ENCODE measurements around the gene MON1B.
"Not testable (repeated sequence)": the region's sequence is repeated elsewhere in the genome, so short reads cannot be mapped to it uniquely, and the experiment has no call there.

The MON1B gene
- 67.7 reads per million, percentile 75 among the genes with 10 or more reads in this experiment for total RNA-seq

- DNase-seq: peak; percentile 94
These were observed at the start of gene MON1B for GRCh38 chr16:77190478-77191258. MON1B (plus strand) TSS chr16:77191190; CDS start chr16:77191486, 296 bp downstream.

- no peak for DNase-seq
These were observed 47.6 kb upstream of the MON1B start for GRCh38 chr16:77143364-77143763.

DNA sequence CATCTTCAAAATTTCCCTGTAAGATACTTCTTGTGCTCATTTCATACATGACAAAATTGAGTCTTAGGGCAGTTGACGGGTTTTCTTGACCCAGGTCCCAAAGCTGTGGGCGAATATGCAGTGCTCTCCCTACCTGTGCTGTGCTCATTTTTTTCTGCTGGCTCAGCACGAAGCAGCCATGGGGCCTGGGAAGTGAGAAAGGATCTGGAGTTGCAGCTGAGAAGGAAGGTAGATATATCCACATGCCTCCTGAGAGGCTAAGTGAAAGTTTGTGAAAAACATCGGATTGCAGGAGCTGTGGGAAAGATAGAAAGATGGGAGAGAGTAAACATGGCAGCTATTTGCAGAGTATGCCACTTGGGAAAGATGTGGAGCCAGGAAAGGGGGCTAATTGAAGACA lies 42.9 kb upstream of the MON1B start:
- no peak for DNase-seq

DNA sequence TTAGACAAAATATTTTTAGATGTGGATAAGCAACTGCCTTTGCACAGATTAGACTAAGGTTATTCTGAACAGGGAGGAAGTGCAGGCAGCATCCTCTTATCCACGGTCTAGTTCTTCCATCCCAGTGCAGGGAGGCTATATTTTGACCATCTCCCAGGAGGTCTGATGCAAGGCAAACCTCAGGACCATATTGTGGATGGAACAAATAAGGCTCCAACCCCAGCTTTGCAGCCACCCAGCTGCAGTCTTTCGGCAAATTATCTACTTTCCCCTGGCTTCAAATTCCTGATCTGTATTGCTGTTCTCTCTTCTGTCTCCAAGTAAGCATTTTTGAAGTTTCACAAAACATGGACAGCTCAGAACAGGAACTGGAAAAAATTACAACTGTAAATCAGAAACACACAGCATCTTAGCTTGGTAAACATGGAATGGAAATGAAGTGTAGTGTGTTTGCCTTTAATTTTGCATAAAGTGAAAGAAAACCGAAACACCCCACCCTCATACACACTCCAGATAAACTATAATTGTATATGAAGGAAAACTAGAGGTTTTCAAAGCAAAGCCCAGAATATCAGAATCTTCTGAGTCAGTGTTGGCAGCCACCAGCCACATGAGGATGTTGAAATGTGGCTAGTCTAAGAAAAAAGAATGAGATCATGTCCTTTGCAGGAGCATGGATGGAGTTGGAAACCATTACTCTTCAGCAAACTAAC lies 33.5 kb upstream of the MON1B start:
- DNase-seq: no peak

DNA sequence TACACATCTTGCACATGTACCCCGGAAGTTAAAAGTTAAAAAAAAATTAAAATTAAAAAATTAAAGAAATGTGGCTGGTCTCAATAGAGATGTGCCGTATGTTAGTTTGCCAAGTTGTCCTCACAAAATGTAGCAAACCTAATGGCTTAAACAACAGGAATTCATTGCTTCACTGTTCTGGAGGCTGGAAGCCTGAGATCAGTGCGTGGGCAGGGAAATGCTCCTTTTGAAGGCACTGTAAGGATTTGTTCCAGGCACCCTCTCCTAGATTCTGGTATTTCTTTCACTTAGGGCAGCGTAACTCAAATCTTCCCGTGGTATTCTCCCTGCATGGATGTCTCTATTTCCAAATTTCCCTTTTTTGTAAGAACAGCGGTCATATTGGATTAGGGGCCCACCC lies 32.7 kb upstream of the MON1B start:
- no peak for DNase-seq

DNA sequence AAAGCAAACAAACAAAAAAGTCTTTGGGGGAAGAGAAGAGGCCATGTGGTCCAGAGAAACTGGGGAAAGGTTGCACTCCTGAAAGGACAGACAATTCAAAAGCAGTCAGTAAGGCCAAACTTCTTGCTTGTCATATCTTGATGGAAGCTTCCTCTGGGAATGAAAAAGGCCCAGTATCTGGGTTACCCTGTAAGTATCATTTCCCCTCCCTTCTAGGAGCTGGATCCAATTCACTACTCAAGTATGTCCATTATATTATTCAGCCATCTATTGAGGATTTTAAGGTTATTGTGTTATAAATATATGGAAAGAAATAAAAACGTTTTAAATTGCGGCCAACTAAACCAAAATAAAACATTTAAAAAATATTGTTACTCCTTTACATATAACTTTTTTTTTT lies 26.0 kb upstream of the MON1B start:
- DNase-seq: no peak

- not testable (repeated sequence) for DNase-seq
These were observed 25.3 kb upstream of the MON1B start for GRCh38 chr16:77165536-77166236.

DNA sequence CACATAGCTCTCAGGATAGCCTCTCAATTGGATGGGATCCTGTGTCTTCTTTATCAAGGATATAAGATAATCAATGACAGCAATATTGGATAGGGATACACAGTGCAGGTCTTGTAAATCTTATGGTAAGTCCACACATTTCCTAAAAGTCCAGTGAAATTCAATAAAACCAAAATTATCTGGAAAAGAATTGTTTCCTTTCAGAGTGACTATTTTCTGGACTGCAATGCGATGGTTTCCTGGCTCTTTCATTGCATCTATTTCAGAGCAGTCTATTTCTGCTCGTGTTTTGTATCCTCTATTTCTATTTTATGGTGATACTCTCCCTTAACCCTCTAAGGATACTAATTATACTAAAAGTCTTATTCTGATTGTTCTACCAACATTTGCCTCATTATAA lies 24.3 kb upstream of the MON1B start:
- no peak for DNase-seq

GRCh38 chr16:77168901-77169300 lies 22.1 kb upstream of the MON1B start:
- no peak for DNase-seq

DNA sequence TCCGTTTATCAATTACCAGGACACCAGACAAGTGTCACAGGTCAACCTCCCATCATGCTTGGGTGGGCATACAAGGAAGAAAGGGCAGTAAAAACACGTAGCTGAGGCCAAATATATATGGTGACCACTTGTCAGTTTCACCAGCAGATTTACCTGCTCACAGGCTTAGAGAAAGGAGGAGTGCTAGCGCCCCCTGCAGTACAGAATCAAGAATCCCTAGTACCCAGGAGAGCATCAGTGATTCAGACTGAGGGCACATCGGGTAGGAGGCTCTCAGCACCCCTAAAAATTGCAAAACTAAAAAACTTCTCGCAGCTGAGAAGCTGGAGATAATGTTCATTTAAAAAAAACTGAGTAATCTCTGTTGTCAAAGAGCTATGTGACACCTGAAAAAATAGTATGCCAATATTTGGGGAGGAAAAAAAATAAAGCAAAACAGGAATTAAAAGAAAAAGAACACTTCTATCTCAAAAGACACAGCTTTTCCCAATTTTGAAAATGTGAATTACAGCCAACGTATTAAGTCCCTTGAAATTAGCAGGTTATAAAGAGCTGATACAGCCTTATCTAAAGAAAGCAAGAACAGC lies 21.2 kb upstream of the MON1B start:
- DNase-seq: peak; percentile 13

DNA sequence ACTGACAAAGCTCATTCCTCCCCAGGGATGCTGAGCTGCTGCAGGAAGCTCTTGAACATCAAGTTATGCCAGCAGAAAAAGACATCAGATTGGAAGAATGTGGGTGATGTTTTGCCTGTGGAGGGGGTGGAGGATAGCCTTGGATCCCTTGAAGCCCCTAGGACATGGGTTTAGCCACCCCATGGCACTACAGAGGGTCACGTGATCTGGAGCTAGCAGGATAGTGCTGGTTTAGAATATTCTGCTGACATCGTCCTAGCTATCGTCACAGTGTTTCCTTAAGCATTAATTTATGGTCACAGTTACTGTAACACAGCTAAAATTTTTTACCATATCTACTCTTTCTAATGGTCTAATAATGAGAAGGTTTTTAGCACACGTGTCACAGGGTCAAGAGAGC lies 20.2 kb upstream of the MON1B start:
- DNase-seq: no peak

DNA sequence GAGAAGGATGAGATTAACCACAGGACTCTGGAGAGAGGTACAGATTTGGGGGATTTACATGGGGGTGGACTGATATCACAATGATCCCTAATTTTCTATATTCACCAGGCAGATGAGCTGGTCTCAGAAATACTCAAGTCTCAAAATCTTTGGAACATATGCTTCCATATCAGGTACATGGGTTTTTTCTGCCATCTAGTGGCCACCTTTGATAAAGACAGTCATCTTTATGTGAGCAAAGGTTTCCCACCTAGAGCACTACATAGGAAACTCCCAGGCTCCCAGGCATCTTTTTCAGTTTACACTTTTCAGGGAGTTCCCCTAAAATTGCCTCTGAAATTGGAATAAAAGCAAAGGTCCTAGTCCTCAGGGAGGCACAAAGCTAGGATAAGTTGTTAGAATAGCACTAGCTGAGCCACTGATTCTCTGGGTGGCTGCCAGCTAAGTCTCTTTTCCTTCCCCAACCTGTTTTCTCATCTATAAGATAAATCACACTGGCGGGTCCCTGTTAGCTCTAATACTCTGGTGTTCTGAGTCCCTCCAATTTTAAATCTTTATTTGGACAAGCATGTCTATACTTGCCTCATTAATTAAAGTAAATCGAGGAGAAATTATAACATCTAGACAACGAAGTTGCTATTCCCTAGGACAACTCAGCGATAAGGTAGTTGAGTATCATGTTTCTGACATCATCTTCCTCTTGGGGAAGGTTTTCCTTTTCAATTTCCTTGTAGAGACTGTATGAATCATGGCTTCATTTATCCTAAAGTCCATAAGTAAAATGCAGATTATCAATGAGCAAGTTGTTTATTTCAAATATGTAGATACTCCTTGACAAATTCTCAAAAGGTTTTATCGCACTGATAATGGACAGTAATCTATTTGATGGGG lies 19.0 kb upstream of the MON1B start:
- DNase-seq: peak; percentile 24

DNA sequence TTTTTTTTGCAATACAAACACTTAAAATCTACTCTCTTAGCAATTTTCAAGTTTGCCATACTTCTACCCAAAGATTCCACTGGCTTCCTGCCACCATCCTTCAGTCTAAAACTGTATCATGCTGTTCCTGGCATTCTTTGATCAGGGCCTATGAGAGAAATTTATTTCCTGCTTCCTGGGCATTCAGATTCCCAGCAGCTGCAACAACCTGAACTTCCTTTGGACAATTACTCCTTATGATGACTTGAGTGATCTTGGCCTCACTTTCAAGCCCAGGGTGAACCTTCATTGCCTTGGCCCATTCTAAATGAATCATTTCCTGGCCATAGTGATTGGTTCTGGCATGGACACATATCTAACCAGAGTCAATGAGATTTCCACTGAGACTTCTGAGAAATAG lies 18.0 kb upstream of the MON1B start:
- DNase-seq: no peak

DNA sequence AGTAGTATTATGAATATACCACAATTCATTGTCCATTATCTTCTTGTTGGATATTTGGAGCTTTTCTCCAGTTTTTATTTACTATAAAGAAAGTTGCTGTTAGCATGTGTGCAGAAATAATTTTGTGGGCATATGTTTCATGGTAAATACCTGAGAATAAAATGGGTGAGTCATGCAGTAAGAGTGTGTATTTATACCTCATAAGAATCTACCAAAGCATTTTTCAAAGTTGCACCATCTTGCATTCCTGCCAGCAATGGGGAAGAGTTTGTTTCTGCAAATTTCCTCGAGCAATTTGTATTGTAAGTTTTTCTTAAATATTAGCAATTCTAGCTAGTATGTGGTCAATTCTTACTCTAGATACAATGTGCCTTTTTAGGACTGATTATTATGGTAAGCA lies 7.9 kb upstream of the MON1B start:
- DNase-seq: no peak

DNA sequence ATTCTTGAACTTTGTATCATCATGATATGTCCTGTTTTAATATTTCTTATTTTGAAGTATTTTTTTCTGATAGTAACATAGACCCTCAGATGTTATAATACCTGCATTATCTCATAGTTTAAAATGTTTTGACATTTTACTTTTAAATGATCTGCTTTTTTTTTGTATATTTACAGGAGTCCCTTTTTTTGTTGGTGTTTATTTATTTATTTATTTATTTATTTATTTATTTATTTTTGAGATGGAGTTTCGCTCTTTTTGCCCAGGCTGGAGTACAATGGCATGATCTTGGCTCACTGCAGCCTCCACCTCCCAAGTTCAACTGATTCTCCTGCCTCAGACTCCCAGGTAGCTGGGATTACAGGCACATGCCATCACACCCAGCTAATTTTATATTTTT lies 4.7 kb upstream of the MON1B start:
- not testable (repeated sequence) for DNase-seq

DNA sequence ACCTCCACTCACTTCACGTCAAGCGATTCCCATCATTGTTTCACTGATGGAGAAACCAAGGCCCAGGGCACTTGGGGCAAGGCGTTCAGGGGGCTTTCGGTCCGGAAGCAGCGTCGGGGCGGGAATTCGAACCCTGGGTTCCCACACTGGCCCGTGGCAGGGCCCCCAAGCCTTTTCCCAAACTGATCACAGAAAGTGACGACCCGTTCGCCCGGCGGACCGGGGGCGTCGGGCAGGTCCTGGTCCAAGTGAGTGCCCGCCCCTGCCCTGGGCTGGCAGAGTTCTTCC lies 856 bp upstream of the MON1B start:
- no peak for DNase-seq

DNA sequence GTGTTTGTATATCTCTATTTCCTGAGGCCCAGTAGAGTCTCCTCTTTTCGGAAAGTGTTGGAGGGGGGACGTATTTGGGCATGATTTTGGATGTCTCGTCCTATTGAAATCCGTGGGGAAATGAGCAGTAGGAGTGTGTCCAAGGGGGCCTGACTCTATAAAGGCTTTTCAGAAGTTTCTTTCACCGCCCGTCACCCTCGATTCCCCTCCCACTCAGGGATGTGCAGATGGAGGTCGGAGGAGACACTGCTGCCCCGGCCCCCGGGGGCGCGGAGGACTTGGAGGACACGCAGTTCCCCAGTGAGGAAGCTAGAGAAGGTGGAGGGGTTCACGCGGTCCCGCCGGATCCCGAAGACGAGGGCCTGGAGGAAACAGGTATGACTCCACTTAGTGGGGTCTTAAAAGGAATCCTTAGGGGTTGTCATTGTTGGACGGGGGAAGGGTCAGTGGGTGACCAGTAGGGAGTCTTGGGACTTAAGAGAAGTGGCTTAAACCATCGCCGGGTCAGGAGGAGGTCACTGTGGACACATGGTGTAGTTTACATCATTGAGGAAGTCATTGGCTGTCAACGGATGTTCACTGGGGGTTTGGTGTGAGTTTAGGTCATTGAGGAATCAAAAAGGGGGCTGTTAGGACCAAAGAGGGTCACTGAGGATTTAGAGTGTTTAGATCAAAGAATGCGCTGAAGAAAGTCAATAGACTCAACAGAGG lies 424 bp downstream of the MON1B start:
- DNase-seq: peak; percentile 26

- no peak for DNase-seq
These were observed 2.4 kb downstream of the MON1B start for GRCh38 chr16:77193377-77193776.

DNA sequence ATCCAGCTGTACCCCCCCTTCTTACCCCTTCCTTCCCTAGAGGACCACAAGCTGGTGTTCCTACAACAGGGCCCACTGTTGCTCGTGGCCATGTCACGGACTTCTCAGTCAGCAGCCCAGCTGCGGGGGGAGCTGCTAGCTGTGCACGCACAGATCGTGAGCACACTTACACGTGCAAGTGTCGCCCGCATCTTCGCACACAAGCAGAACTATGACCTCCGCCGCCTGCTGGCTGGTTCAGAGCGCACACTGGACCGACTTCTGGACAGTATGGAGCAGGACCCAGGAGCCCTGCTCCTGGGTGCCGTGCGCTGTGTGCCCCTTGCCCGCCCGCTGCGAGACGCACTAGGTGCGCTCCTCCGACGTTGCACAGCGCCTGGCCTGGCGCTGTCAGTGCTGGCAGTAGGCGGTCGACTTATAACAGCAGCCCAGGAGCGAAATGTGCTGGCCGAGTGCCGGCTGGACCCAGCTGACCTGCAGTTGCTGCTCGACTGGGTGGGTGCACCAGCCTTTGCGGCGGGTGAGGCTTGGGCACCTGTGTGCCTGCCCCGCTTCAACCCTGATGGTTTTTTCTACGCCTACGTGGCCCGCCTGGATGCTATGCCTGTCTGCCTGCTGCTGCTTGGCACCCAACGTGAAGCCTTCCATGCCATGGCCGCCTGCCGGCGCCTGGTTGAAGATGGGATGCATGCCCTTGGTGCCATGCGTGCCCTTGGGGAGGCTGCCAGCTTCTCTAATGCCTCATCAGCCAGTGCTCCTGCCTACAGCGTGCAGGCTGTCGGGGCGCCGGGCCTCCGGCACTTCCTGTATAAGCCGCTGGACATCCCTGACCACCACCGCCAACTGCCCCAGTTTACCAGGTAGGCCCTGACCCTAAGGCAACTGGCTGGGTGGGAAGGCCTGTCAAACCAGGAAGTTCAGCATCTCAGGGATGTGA lies 3.6 kb downstream of the MON1B start:
- no peak for DNase-seq

DNA sequence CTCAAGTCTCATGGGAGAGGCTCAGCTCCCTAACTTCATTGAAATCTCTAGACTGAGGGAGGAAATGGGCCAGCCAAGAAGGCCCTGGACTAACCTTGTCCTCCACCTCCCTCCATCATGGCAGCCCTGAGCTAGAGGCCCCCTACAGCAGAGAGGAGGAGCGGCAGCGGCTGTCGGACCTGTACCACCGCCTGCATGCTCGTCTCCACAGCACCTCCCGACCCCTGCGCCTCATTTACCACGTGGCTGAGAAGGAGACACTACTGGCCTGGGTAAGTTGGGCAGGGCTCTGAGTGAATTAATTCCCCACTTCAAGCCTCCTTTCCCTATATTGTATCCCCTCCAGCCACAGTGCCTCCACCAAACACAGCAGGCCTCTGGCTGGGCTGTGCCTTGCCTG lies 4.4 kb downstream of the MON1B start:
- no peak for DNase-seq

- DNase-seq: no peak
These were observed 6.8 kb downstream of the MON1B start for GRCh38 chr16:77197747-77198146.
